ENCODE results near the gene ZNF792. TPM values are rescaled to one million over a fixed set of nuclear protein-coding genes. Genes with fewer than 3 reads are reported as not detected.

Gene ZNF792
- total RNA-seq: 5.8 and 6.5 TPM in 2 replicates

DNA sequence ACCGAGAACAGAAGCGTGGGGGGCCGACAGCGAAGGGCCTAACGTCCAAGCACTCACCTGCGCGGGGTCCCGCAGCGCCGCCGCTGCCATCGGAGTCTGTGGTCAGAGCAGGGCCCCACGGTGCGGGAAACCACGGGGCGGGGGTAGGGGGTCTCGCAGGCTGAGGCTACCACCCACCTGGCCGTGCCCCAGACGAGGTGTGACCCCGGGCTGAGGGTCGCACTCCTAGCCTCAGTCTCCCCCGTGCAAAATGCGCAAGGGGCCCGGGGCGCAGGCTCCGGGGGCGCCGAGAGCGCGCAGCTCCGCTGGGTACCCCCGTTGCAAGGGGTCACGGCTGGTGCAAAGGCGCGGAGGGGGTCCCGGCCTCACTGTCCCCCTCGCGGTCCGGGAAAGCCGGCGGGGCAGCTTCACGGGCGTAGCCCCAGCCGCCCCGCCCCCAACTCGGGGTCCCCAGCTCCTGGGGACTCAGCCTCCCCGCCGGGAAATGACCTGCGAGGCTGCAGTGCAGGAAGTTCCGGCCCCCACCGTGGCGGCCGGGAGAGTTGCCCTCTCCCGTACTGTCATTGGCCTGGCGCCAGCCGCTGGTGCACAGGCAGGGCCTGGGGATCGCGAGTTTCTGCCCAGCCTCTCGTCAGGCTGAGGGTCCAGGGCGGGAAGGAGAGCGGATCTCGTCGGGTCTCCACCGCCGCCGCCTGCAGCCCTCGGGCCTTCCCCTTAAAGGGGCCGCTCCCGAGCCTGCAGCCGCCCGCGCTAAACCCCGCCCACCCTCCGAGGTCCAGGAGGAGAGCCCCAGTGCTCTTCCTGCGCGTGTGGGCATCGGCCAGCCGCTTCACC is at the start of gene ZNF792:
ZNF792 (minus strand) TSS at position 657 of the 834 bp plus-strand sequence; CDS start at position 90, 567 bp downstream.
- TF ChIP-seq, protein P1, sequence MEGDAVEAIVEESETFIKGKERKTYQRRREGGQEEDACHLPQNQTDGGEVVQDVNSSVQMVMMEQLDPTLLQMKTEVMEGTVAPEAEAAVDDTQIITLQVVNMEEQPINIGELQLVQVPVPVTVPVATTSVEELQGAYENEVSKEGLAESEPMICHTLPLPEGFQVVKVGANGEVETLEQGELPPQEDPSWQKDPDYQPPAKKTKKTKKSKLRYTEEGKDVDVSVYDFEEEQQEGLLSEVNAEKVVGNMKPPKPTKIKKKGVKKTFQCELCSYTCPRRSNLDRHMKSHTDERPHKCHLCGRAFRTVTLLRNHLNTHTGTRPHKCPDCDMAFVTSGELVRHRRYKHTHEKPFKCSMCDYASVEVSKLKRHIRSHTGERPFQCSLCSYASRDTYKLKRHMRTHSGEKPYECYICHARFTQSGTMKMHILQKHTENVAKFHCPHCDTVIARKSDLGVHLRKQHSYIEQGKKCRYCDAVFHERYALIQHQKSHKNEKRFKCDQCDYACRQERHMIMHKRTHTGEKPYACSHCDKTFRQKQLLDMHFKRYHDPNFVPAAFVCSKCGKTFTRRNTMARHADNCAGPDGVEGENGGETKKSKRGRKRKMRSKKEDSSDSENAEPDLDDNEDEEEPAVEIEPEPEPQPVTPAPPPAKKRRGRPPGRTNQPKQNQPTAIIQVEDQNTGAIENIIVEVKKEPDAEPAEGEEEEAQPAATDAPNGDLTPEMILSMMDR (IDR thresholded peaks at IDR 0.05; ENCODE audit: insufficient read depth, low read depth, low read length): no peak
- peak; percentile 53 for DNase-seq (ENCODE audit: low read depth)
- H3K4me3 ChIP-seq (ENCODE audit: low read depth, low read length): peak within 1 kb of the TSS; percentile 85

- DNase-seq (ENCODE audit: low read depth): peak; percentile 57
- no peak overlapping the region for H3K4me3 ChIP-seq (ENCODE audit: low read depth, low read length)
- TF ChIP-seq, protein P1 (IDR thresholded peaks at IDR 0.05; ENCODE audit: insufficient read depth, low read depth, low read length): peak; percentile 97
Measured at GRCh38 chr19:35013041-35013819, 49.2 kb upstream of the ZNF792 start.

GRCh38 chr19:35011737-35012682 is 48.0 kb upstream of the ZNF792 start:
- TF ChIP-seq, protein P1 (IDR thresholded peaks at IDR 0.05; ENCODE audit: insufficient read depth, low read depth, low read length): no peak
- H3K4me3 ChIP-seq (ENCODE audit: low read depth, low read length): no peak overlapping the region
- DNase-seq (ENCODE audit: low read depth): no peak

GRCh38 chr19:35011091-35011689 is 47.2 kb upstream of the ZNF792 start:
- TF ChIP-seq, protein P1 (IDR thresholded peaks at IDR 0.05; ENCODE audit: insufficient read depth, low read depth, low read length): no peak
- no peak for DNase-seq (ENCODE audit: low read depth)
- no peak overlapping the region for H3K4me3 ChIP-seq (ENCODE audit: low read depth, low read length)

GRCh38 chr19:35009424-35010415 is 45.7 kb upstream of the ZNF792 start:
- TF ChIP-seq, protein P1 (IDR thresholded peaks at IDR 0.05; ENCODE audit: insufficient read depth, low read depth, low read length): no peak
- no peak overlapping the region for H3K4me3 ChIP-seq (ENCODE audit: low read depth, low read length)
- DNase-seq (ENCODE audit: low read depth): no peak
